ENCODE data around the gene KCND3. TPM values are rescaled to one million over a fixed set of nuclear protein-coding genes. Genes with fewer than 3 reads are reported as not detected.

Gene KCND3
- total RNA-seq, 1 donor from 2014 or later, result 0.43 TPM

DNA sequence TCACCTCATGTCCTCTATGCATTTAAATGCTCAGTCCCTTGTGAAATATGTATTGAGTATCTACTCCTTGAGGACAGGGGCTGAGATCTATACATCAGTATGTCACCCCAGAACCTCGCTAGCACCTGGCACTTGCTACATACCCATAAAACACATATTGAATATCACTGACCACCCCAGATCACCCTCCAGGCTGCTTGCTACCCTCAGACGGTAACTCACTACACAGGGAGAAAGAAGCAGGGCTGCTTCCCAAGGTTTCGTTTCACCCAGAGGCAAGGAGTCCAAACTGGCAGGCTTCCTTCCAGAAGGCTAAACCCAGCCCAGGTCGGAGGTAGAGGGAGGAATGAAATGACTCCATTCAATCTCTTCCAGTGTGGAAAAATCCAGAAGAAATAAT is 258.8 kb downstream of the KCND3 start:
- Histone ChIP-seq H4K20me1 (ENCODE audit: insufficient read depth, low read length) (peaks cover 22% of the 10 kb centered on the region), H3K9ac (ENCODE audit: low read length) (no peak overlapping the region), H3K9me3 (ENCODE audit: insufficient read depth, low read depth, low read length) (no peaks in the 10 kb centered on the region), H3K27me3 (ENCODE audit: insufficient read depth, low read length) (no peaks in the 10 kb centered on the region), H3K4me2 (ENCODE audit: low read length) (no peak overlapping the region), H3K79me2 (ENCODE audit: insufficient read depth, low read length) (no peaks in the 10 kb centered on the region), H3K4me3 (ENCODE audit: insufficient read depth, low read depth, low read length) (no peak overlapping the region), H2AFZ (ENCODE audit: low read depth, low read length) (no peak overlapping the region), H3K36me3 (ENCODE audit: insufficient read depth, low read length) (no peaks in the 10 kb centered on the region), H3K27ac (ENCODE audit: low read depth, low read length) (no peak overlapping the region), H3K4me1 (ENCODE audit: insufficient read depth, low read length) (peaks cover 16% of the 10 kb centered on the region)
- Mint-ChIP-seq H3K9me3 (ENCODE audit: unreplicated experiment) (no peaks in the 10 kb centered on the region), H3K36me3 (ENCODE audit: low read depth, unreplicated experiment) (peaks cover 11% of the 10 kb centered on the region), H3K4me3 (ENCODE audit: unreplicated experiment) (no peak overlapping the region), H3K27ac (ENCODE audit: unreplicated experiment) (no peak overlapping the region), H3K4me1 (ENCODE audit: low read depth, unreplicated experiment) (peaks cover 8% of the 10 kb centered on the region), H3K27me3 (ENCODE audit: low read depth, unreplicated experiment) (peaks cover 2% of the 10 kb centered on the region)
- DNase-seq (ENCODE audit: low read depth) (no peak), FAIRE-seq (no peak)
- TF ChIP-seq EZH2 (IDR thresholded peaks at IDR 0.05; ENCODE audit: insufficient read depth, low read length), result no peak
- TF ChIP-seq CTCF (IDR thresholded peaks at IDR 0.05; ENCODE audit: insufficient read depth, low read depth, low read length), result no peak

- no peaks in the 10 kb centered on the region for H3K27me3 ChIP-seq (ENCODE audit: insufficient read depth, low read length)
- no peak for FAIRE-seq
- no peaks in the 10 kb centered on the region for H3K9me3 Mint-ChIP-seq (ENCODE audit: unreplicated experiment)
- H4K20me1 ChIP-seq (ENCODE audit: insufficient read depth, low read length), result peaks cover 22% of the 10 kb centered on the region
- H3K9me3 ChIP-seq (ENCODE audit: insufficient read depth, low read depth, low read length), result no peaks in the 10 kb centered on the region
- no peak overlapping the region for H3K27ac ChIP-seq (ENCODE audit: low read depth, low read length)
- H2AFZ ChIP-seq (ENCODE audit: low read depth, low read length), result no peak overlapping the region
- no peaks in the 10 kb centered on the region for H3K36me3 ChIP-seq (ENCODE audit: insufficient read depth, low read length)
- H3K4me3 Mint-ChIP-seq (ENCODE audit: unreplicated experiment), result no peak overlapping the region
- DNase-seq (ENCODE audit: low read depth), result no peak
- H3K27me3 Mint-ChIP-seq (ENCODE audit: low read depth, unreplicated experiment), result peaks cover 2% of the 10 kb centered on the region
- TF ChIP-seq EZH2 (IDR thresholded peaks at IDR 0.05; ENCODE audit: insufficient read depth, low read length), result no peak
- no peak for TF ChIP-seq CTCF (IDR thresholded peaks at IDR 0.05; ENCODE audit: insufficient read depth, low read depth, low read length)
- no peaks in the 10 kb centered on the region for H3K79me2 ChIP-seq (ENCODE audit: insufficient read depth, low read length)
- H3K4me1 ChIP-seq (ENCODE audit: insufficient read depth, low read length), result peaks cover 16% of the 10 kb centered on the region
- H3K4me3 ChIP-seq (ENCODE audit: insufficient read depth, low read depth, low read length), result no peak overlapping the region
- no peak overlapping the region for H3K9ac ChIP-seq (ENCODE audit: low read length)
- H3K36me3 Mint-ChIP-seq (ENCODE audit: low read depth, unreplicated experiment), result peaks cover 11% of the 10 kb centered on the region
- no peak overlapping the region for H3K4me2 ChIP-seq (ENCODE audit: low read length)
- peaks cover 8% of the 10 kb centered on the region for H3K4me1 Mint-ChIP-seq (ENCODE audit: low read depth, unreplicated experiment)
- no peak overlapping the region for H3K27ac Mint-ChIP-seq (ENCODE audit: unreplicated experiment)
Measured at GRCh38 chr1:111729946-111730681, 259.4 kb downstream of the KCND3 start.

DNA sequence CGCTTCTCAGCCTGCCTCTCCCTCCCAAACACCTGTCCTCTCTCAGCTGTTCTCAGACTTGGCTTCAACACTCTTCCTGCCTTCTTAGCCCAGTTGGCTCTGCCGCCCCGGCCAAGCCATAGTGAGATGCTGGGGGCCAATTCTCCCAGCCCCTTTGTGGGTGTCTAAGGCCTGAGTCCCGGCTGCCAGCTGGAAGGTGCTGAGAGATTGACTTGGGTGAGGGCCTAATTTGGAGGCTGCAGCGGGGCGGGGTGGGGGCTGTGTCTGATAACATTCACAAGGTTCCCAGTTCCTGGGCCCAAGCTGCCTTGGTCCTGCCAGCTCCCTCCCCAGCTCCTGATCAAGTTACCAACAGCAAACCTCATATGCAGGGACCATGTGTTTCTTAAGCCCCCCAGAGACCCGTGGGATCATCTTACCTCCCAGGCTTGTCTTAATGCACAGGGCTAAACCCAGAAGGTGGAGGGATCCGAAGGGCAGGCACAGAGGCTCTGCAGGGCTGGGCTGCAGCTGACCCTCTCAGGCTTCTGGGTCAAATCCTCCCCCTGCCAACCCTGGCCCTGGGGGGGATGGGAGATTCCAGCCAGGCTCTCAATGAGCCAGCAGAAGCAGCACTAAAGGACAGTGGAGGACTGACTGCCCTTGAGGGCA is 260.1 kb downstream of the KCND3 start:
- Histone ChIP-seq H3K4me2 (ENCODE audit: low read length) (no peak overlapping the region), H3K27ac (ENCODE audit: low read depth, low read length) (no peak overlapping the region), H3K27me3 (ENCODE audit: insufficient read depth, low read length) (no peaks in the 10 kb centered on the region), H2AFZ (ENCODE audit: low read depth, low read length) (no peak overlapping the region), H3K79me2 (ENCODE audit: insufficient read depth, low read length) (no peaks in the 10 kb centered on the region), H3K9me3 (ENCODE audit: insufficient read depth, low read depth, low read length) (no peaks in the 10 kb centered on the region), H3K9ac (ENCODE audit: low read length) (no peak overlapping the region), H3K4me1 (ENCODE audit: insufficient read depth, low read length) (peaks cover 16% of the 10 kb centered on the region), H3K36me3 (ENCODE audit: insufficient read depth, low read length) (no peaks in the 10 kb centered on the region), H4K20me1 (ENCODE audit: insufficient read depth, low read length) (peaks cover 19% of the 10 kb centered on the region), H3K4me3 (ENCODE audit: insufficient read depth, low read depth, low read length) (no peak overlapping the region)
- Mint-ChIP-seq H3K36me3 (ENCODE audit: low read depth, unreplicated experiment) (peaks cover 11% of the 10 kb centered on the region), H3K4me1 (ENCODE audit: low read depth, unreplicated experiment) (peaks cover 8% of the 10 kb centered on the region), H3K4me3 (ENCODE audit: unreplicated experiment) (no peak overlapping the region), H3K27ac (ENCODE audit: unreplicated experiment) (no peak overlapping the region), H3K27me3 (ENCODE audit: low read depth, unreplicated experiment) (peaks cover 2% of the 10 kb centered on the region), H3K9me3 (ENCODE audit: unreplicated experiment) (no peaks in the 10 kb centered on the region)
- FAIRE-seq (no peak), DNase-seq (ENCODE audit: low read depth) (no peak)
- TF ChIP-seq CTCF (IDR thresholded peaks at IDR 0.05; ENCODE audit: insufficient read depth, low read depth, low read length) (no peak), EZH2 (IDR thresholded peaks at IDR 0.05; ENCODE audit: insufficient read depth, low read length) (no peak)

All from astrocyte (in vitro differentiated cells and primary cell).